Osteocyte (in vitro differentiated cells): ENCODE measurements around the gene CCDC200. TPM values are rescaled to one million over a fixed set of nuclear protein-coding genes. Genes with fewer than 3 reads are reported as not detected.

Source experiments
- DNase-seq: peaks from one replicate; pipeline ENCODE4 v3.0.0; 2021; ENCODE audit warnings: mixed read lengths; ENCODE audit not compliant: unreplicated experiment; ENCODE audit errors: extremely low spot score
- H3K27ac Mint-ChIP-seq: one replicate; pipeline ENCODE4 v1.8.0; 2021; ENCODE audit warnings: mild to moderate bottlenecking, mixed read lengths; ENCODE audit not compliant: unreplicated experiment
- H3K27me3 Mint-ChIP-seq: one replicate; pipeline ENCODE4 v1.8.0; 2021; ENCODE audit warnings: mixed read lengths; ENCODE audit not compliant: unreplicated experiment
- H3K36me3 Mint-ChIP-seq: one replicate; pipeline ENCODE4 v1.8.0; 2021; ENCODE audit warnings: mixed read lengths; ENCODE audit not compliant: unreplicated experiment
- H3K4me1 Mint-ChIP-seq: one replicate; pipeline ENCODE4 v1.8.0; 2021; ENCODE audit warnings: mixed read lengths; ENCODE audit not compliant: unreplicated experiment
- H3K4me3 Mint-ChIP-seq: one replicate; pipeline ENCODE4 v1.8.0; 2021; ENCODE audit warnings: mild to moderate bottlenecking, moderate library complexity, mixed read lengths; ENCODE audit not compliant: unreplicated experiment
- H3K9me3 Mint-ChIP-seq: one replicate; pipeline ENCODE4 v1.8.0; 2021; ENCODE audit warnings: mixed read lengths; ENCODE audit not compliant: unreplicated experiment
- total RNA-seq: library from RNA; stranded (reverse); gene quantifications from 2 replicates; pipeline ENCODE4 v1.2.1, GENCODE V29; 2021
- TF ChIP-seq, protein P1 (sequence below): fragments of 200-600 bp; sonication (generic); IDR thresholded peaks from 2 replicates; pipeline ENCODE4 v1.5.0; 2021; ENCODE audit warnings: antibody characterized with exemption, mild to moderate bottlenecking, moderate library complexity

Gene CCDC200
- total RNA-seq, 1 donor from 2014 or later, result not detected

DNA sequence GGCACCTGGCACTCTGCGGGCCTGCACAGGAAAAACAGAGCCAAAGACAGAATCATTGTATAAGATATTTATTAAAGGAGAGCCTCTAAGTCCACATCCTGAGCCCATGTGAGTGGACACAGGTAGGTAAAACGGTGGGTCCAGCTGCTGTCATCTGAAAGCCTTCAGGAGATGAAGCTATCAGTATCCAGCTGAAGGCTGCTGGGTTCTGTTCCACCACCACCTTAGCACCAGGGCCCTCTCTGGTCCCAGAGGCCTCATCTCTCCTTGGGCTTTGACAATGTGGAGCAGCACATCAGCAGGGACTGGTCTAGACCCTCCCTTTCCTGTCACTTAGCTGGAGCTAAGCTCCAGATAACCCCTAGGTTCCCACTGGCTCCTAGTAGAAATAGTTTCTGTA lies 9.4 kb downstream of the CCDC200 start:
- no peaks in the 10 kb centered on the region for H3K9me3 Mint-ChIP-seq
- H3K4me1 Mint-ChIP-seq, result no peaks in the 10 kb centered on the region
- H3K4me3 Mint-ChIP-seq, result no peak overlapping the region
- peaks cover 11% of the 10 kb centered on the region for H3K36me3 Mint-ChIP-seq
- H3K27me3 Mint-ChIP-seq, result no peaks in the 10 kb centered on the region
- TF ChIP-seq, protein P1, sequence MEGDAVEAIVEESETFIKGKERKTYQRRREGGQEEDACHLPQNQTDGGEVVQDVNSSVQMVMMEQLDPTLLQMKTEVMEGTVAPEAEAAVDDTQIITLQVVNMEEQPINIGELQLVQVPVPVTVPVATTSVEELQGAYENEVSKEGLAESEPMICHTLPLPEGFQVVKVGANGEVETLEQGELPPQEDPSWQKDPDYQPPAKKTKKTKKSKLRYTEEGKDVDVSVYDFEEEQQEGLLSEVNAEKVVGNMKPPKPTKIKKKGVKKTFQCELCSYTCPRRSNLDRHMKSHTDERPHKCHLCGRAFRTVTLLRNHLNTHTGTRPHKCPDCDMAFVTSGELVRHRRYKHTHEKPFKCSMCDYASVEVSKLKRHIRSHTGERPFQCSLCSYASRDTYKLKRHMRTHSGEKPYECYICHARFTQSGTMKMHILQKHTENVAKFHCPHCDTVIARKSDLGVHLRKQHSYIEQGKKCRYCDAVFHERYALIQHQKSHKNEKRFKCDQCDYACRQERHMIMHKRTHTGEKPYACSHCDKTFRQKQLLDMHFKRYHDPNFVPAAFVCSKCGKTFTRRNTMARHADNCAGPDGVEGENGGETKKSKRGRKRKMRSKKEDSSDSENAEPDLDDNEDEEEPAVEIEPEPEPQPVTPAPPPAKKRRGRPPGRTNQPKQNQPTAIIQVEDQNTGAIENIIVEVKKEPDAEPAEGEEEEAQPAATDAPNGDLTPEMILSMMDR, result no peak
- peak; percentile 57 for DNase-seq
- no peak overlapping the region for H3K27ac Mint-ChIP-seq

DNA sequence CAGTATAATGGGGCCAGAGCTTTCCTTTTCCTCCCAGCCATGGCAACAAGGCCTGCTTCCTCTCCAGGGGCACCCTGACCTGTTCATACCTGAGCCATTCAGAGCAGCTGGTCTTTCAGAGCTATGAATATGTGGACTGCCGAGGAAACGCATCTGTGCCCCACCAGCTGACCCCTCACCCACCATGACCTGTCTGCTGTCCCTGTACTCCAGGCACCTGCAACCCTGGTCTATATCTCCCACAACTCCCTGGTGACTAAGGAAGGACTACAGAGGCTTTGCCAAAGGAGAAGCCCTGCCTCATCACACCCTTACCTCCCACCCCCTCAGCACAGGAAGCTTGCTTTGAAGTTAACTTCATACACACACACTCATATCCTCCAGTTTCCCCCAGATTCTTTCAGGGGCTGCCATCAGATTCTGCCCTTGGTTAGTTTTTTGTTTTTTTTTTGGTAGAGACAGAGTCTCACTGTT lies 10.8 kb downstream of the CCDC200 start:
- DNase-seq, result peak; percentile 53
- H3K27me3 Mint-ChIP-seq, result no peaks in the 10 kb centered on the region
- TF ChIP-seq, protein P1, result no peak
- no peak overlapping the region for H3K27ac Mint-ChIP-seq
- peaks cover 13% of the 10 kb centered on the region for H3K36me3 Mint-ChIP-seq
- H3K4me3 Mint-ChIP-seq, result no peak overlapping the region
- H3K9me3 Mint-ChIP-seq, result no peaks in the 10 kb centered on the region
- peaks cover 7% of the 10 kb centered on the region for H3K4me1 Mint-ChIP-seq

DNA sequence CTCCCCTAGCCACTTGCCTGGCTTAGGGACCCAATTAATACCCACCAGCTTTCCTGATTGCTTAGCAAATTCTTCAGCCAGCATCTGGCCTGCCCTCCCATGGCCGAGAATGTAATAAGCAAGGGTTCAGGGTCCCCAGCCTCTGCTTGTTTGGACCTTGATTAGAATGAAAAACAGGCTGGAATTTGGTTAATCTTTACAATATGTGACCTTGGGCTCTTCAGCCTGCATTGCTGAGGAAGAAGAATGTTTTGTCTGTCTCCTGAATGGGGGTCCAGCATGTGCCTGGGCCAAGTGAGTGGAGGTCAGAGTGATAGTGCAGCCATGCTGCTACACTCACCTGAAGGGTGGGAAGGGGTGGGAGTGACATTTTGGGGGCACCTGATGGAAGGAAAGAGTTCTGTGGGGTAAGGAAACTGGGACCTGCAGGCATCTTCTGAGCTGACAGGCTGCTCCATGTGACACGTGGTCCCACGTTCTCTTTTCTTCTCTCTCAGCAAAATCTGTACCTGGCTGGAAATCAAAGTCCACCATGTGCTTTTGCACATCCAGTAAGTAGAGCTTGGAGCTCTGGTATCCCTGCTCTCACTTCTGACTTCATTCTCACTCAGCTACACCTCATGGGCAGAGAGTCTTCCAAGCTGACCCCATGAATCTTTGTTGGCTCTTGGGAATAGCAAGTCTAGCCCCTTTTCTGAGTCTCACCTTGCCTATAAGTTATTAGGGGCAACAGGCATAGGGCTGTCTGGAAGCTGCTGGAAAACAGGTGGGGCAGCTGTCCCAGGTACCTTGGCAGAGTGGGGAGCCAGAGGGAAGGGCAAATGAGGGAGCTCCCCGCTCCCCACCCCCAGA lies 11.4 kb downstream of the CCDC200 start:
- peak; percentile 34 for DNase-seq
- no peak overlapping the region for H3K27ac Mint-ChIP-seq
- peaks cover 13% of the 10 kb centered on the region for H3K36me3 Mint-ChIP-seq
- no peak overlapping the region for H3K4me3 Mint-ChIP-seq
- peaks cover 13% of the 10 kb centered on the region for H3K4me1 Mint-ChIP-seq
- H3K9me3 Mint-ChIP-seq, result no peaks in the 10 kb centered on the region
- H3K27me3 Mint-ChIP-seq, result no peaks in the 10 kb centered on the region
- TF ChIP-seq, protein P1, result no peak

DNA sequence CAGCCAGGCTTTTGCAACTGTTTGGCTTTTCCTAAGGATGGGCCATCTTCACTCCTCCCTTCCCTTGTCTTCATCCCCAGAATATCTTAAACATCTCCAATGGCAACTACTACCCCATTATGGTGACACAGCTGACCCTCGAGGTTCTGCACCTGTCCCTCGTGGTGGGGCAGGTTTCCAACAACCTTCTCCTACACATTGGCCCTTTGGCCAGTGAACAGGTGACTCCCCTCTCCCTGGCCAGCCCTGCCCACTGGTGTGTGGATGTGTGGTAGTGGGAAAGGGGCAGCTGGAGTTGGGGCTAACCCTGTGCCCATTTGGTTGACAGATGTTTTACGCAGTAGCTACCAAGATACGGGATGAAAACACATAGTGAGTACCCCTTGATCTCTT lies 12.1 kb downstream of the CCDC200 start:
- Mint-ChIP-seq H3K4me1 (peaks cover 18% of the 10 kb centered on the region), H3K4me3 (no peak overlapping the region), H3K36me3 (peaks cover 13% of the 10 kb centered on the region), H3K27ac (no peak overlapping the region), H3K27me3 (no peaks in the 10 kb centered on the region), H3K9me3 (no peaks in the 10 kb centered on the region)
- peak; percentile 62 for DNase-seq
- TF ChIP-seq, protein P1, result no peak

DNA sequence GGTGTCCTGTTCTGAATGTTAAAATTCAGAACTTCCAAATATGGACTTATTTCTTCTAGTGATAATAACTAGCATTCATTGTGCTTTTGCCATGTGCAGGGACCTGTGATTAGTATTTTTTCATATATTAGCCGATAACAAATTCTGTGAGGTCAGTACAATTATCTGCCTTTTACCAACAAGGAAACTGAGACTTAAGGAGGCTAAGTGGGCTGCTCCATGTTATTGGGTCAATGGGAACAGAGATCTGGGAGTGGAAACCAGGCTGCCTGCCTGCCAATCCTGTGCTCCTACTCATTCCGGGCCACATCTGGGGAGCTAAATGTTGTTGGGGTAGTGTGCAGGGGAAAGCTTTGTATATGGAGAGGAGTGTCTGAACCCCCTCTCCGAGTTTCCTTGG lies 13.1 kb downstream of the CCDC200 start:
- TF ChIP-seq, protein P1, result no peak
- Mint-ChIP-seq H3K4me1 (peaks cover 27% of the 10 kb centered on the region), H3K36me3 (peaks cover 15% of the 10 kb centered on the region), H3K9me3 (no peaks in the 10 kb centered on the region), H3K27me3 (no peaks in the 10 kb centered on the region), H3K27ac (no peak overlapping the region), H3K4me3 (no peak overlapping the region)
- DNase-seq, result no peak
